ENCODE results near the gene PPP1R10.

PPP1R10 gene

GRCh38 chr6:30611856-30612194 is 5.2 kb downstream of the PPP1R10 start:
- H4K20me1 ChIP-seq (ENCODE audit: insufficient read depth): no peaks in the 10 kb centered on the region
- no peak for TF ChIP-seq CTCF (conservative IDR thresholded peaks at IDR 0.05; ENCODE audit: low read depth, low read length)
- H3K79me2 ChIP-seq (ENCODE audit: insufficient read depth, low read depth): peaks cover 44% of the 10 kb centered on the region
- H3K4me3 ChIP-seq (IDR thresholded peaks at IDR 0.05; ENCODE audit: insufficient read depth, low read depth, low read length): no peak overlapping the region
- peaks cover 16% of the 10 kb centered on the region; the same call in 1 of the 2 replicates for H3K36me3 ChIP-seq (ENCODE audit: insufficient read depth)
- H3K27ac ChIP-seq: no peak overlapping the region; the same call in 1 of the 2 replicates
- no peak overlapping the region for H2AFZ ChIP-seq (ENCODE audit: low read depth)
- H3K27me3 ChIP-seq (ENCODE audit: insufficient read depth, low read depth): no peaks in the 10 kb centered on the region
- H3K4me2 ChIP-seq: no peak overlapping the region
- peaks cover 20% of the 10 kb centered on the region for H3K4me1 ChIP-seq (ENCODE audit: low read depth, poor library complexity, severe bottlenecking)
- H3K9ac ChIP-seq: no peak overlapping the region

GRCh38 chr6:30611150-30611855 is 5.7 kb downstream of the PPP1R10 start:
- peaks cover 20% of the 10 kb centered on the region for H3K4me1 ChIP-seq (ENCODE audit: low read depth, poor library complexity, severe bottlenecking)
- H3K4me2 ChIP-seq: no peak overlapping the region
- no peak overlapping the region for H3K9ac ChIP-seq
- no peak for TF ChIP-seq CTCF (conservative IDR thresholded peaks at IDR 0.05; ENCODE audit: low read depth, low read length)
- peaks cover 16% of the 10 kb centered on the region; the same call in 1 of the 2 replicates for H3K36me3 ChIP-seq (ENCODE audit: insufficient read depth)
- H3K4me3 ChIP-seq (IDR thresholded peaks at IDR 0.05; ENCODE audit: insufficient read depth, low read depth, low read length): no peak overlapping the region
- H4K20me1 ChIP-seq (ENCODE audit: insufficient read depth): no peaks in the 10 kb centered on the region
- no peak overlapping the region for H2AFZ ChIP-seq (ENCODE audit: low read depth)
- H3K27ac ChIP-seq: no peak overlapping the region; the same call in 1 of the 2 replicates
- H3K79me2 ChIP-seq (ENCODE audit: insufficient read depth, low read depth): peaks cover 39% of the 10 kb centered on the region
- H3K27me3 ChIP-seq (ENCODE audit: insufficient read depth, low read depth): no peaks in the 10 kb centered on the region

- H3K4me2 ChIP-seq: no peak overlapping the region
These were observed 7.0 kb downstream of the PPP1R10 start for GRCh38 chr6:30610065-30610464.

GRCh38 chr6:30603961-30604360 is 13.1 kb downstream of the PPP1R10 start:
- Histone ChIP-seq H3K79me2 (ENCODE audit: insufficient read depth, low read depth) (no peaks in the 10 kb centered on the region), H3K4me3 (IDR thresholded peaks at IDR 0.05; ENCODE audit: insufficient read depth, low read depth, low read length) (no peak overlapping the region), H4K20me1 (ENCODE audit: insufficient read depth) (no peaks in the 10 kb centered on the region), H3K9ac (no peak overlapping the region), H2AFZ (ENCODE audit: low read depth) (no peak overlapping the region), H3K27ac (no peak overlapping the region), H3K27me3 (ENCODE audit: insufficient read depth, low read depth) (no peaks in the 10 kb centered on the region), H3K4me1 (ENCODE audit: low read depth, poor library complexity, severe bottlenecking) (no peaks in the 10 kb centered on the region), H3K36me3 (ENCODE audit: insufficient read depth) (peaks cover 29% of the 10 kb centered on the region; the same call in 1 of the 2 replicates), H3K4me2 (no peak overlapping the region)
- TF ChIP-seq CTCF (conservative IDR thresholded peaks at IDR 0.05; ENCODE audit: low read depth, low read length): no peak

More at GRCh38 chr6:30610065-30610464, 7.0 kb downstream of the PPP1R10 start:
- Histone ChIP-seq H4K20me1 (ENCODE audit: insufficient read depth) (no peaks in the 10 kb centered on the region), H3K9ac (no peak overlapping the region), H3K36me3 (ENCODE audit: insufficient read depth) (peaks cover 21% of the 10 kb centered on the region; the same call in 1 of the 2 replicates), H3K27me3 (ENCODE audit: insufficient read depth, low read depth) (no peaks in the 10 kb centered on the region), H3K4me1 (ENCODE audit: low read depth, poor library complexity, severe bottlenecking) (peaks cover 20% of the 10 kb centered on the region), H2AFZ (ENCODE audit: low read depth) (no peak overlapping the region), H3K79me2 (ENCODE audit: insufficient read depth, low read depth) (peaks cover 26% of the 10 kb centered on the region; the same call in 1 of the 2 replicates), H3K4me3 (IDR thresholded peaks at IDR 0.05; ENCODE audit: insufficient read depth, low read depth, low read length) (no peak overlapping the region), H3K27ac (no peak overlapping the region)
- TF ChIP-seq CTCF (conservative IDR thresholded peaks at IDR 0.05; ENCODE audit: low read depth, low read length): no peak
